ENCODE measurements around the gene RRAD. TPM values are rescaled to one million over a fixed set of nuclear protein-coding genes. Genes with fewer than 3 reads are reported as not detected.

The RRAD gene
- total and polyA plus RNA-seq, 4 donors: 0.14 to 0.61 (median 0.54) TPM

- TF ChIP-seq YY1 (IDR thresholded peaks at IDR 0.05): no peak
- TF ChIP-seq, protein P1, sequence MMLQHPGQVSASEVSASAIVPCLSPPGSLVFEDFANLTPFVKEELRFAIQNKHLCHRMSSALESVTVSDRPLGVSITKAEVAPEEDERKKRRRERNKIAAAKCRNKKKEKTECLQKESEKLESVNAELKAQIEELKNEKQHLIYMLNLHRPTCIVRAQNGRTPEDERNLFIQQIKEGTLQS (IDR thresholded peaks at IDR 0.05): no peak
- no peak for TF ChIP-seq HNF4A (conservative IDR thresholded peaks at IDR 0.05)
- TF ChIP-seq FOXA2 (IDR thresholded peaks at IDR 0.05): no peak
- TF ChIP-seq GABPA (IDR thresholded peaks at IDR 0.05 in 1 of 2, conservative IDR thresholded peaks at IDR 0.05 in 1 of 2): no peak
Observed at GRCh38 chr16:66944054-66944441, 18.7 kb upstream of the RRAD start (continued).

- Histone ChIP-seq H3K27me3 (ENCODE audit: control insufficient read depth in 4 of 4, insufficient read depth in 4 of 4, low read length in 3 of 4) (no peaks in the 10 kb centered on the region), H3K4me1 (ENCODE audit: control insufficient read depth in 4 of 4, insufficient read depth in 4 of 4, low read length in 3 of 4) (peaks cover 8 to 32% (median 26%) of the 10 kb centered on the region in 4 donors), H3K4me3 (ENCODE audit: low read depth in 1 of 3, low read length in 3 of 3) (no peak overlapping the region), H3K36me3 (ENCODE audit: control insufficient read depth in 4 of 4, insufficient read depth in 3 of 4, low read depth in 1 of 4, low read length in 3 of 4) (peaks cover 31 to 47% (median 40%) of the 10 kb centered on the region in 4 donors), H3K27ac (ENCODE audit: low read depth in 1 of 2, low read length in 2 of 2) (no peak overlapping the region), H3K9me3 (ENCODE audit: control insufficient read depth in 4 of 4, low read length in 3 of 4) (no peaks in the 10 kb centered on the region), H3K9ac (ENCODE audit: low read depth in 1 of 2, low read length in 2 of 2) (no peak overlapping the region)
- no peak for DNase-seq (ENCODE audit: low spot score)
- TF ChIP-seq HNF4G (IDR thresholded peaks at IDR 0.05) (no peak), HNF4A (conservative IDR thresholded peaks at IDR 0.05) (no peak), NR2F2 (IDR thresholded peaks at IDR 0.05) (no peak), JUND (IDR thresholded peaks at IDR 0.05) (no peak), TAF1 (conservative IDR thresholded peaks at IDR 0.05) (no peak)
- TF ChIP-seq, protein P1 (IDR thresholded peaks at IDR 0.05): no peak
- TF ChIP-seq, protein P2, sequence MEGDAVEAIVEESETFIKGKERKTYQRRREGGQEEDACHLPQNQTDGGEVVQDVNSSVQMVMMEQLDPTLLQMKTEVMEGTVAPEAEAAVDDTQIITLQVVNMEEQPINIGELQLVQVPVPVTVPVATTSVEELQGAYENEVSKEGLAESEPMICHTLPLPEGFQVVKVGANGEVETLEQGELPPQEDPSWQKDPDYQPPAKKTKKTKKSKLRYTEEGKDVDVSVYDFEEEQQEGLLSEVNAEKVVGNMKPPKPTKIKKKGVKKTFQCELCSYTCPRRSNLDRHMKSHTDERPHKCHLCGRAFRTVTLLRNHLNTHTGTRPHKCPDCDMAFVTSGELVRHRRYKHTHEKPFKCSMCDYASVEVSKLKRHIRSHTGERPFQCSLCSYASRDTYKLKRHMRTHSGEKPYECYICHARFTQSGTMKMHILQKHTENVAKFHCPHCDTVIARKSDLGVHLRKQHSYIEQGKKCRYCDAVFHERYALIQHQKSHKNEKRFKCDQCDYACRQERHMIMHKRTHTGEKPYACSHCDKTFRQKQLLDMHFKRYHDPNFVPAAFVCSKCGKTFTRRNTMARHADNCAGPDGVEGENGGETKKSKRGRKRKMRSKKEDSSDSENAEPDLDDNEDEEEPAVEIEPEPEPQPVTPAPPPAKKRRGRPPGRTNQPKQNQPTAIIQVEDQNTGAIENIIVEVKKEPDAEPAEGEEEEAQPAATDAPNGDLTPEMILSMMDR (IDR thresholded peaks at IDR 0.05; ENCODE audit: low read depth, low read length, missing input control): no peak
- TF ChIP-seq, protein P3, sequence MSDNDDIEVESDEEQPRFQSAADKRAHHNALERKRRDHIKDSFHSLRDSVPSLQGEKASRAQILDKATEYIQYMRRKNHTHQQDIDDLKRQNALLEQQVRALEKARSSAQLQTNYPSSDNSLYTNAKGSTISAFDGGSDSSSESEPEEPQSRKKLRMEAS (IDR thresholded peaks at IDR 0.05): no peak
- 96% methylated on average over 15 of the region's 15 CpGs for WGBS
Observed at GRCh38 chr16:66943426-66944053, 18.2 kb upstream of the RRAD start.

- Histone ChIP-seq H3K9me3 (ENCODE audit: control insufficient read depth in 4 of 4, low read length in 3 of 4) (no peaks in the 10 kb centered on the region), H3K36me3 (ENCODE audit: control insufficient read depth in 4 of 4, insufficient read depth in 3 of 4, low read depth in 1 of 4, low read length in 3 of 4) (peaks cover 31 to 47% (median 40%) of the 10 kb centered on the region in 4 donors), H3K4me1 (ENCODE audit: control insufficient read depth in 4 of 4, insufficient read depth in 4 of 4, low read length in 3 of 4) (peaks cover 9 to 32% (median 26%) of the 10 kb centered on the region in 4 donors), H3K27me3 (ENCODE audit: control insufficient read depth in 4 of 4, insufficient read depth in 4 of 4, low read length in 3 of 4) (no peaks in the 10 kb centered on the region), H3K9ac (ENCODE audit: low read depth in 1 of 2, low read length in 2 of 2) (no peak overlapping the region), H3K27ac (ENCODE audit: low read depth in 1 of 2, low read length in 2 of 2) (no peak overlapping the region), H3K4me3 (ENCODE audit: low read depth in 1 of 3, low read length in 3 of 3) (no peak overlapping the region)
- no peak for DNase-seq (ENCODE audit: low spot score)
- TF ChIP-seq TAF1 (conservative IDR thresholded peaks at IDR 0.05): no peak
- 79% methylated on average over 5 of the region's 5 CpGs for WGBS
Observed at GRCh38 chr16:66942981-66943380, 17.6 kb upstream of the RRAD start.

GRCh38 chr16:66940236-66940635 lies 14.9 kb upstream of the RRAD start:
- H3K36me3 ChIP-seq (ENCODE audit: control insufficient read depth in 4 of 4, insufficient read depth in 3 of 4, low read depth in 1 of 4, low read length in 3 of 4): peaks cover 31 to 47% (median 40%) of the 10 kb centered on the region in 4 donors
- WGBS: 94% methylated on average over 16 of the region's 16 CpGs
- H3K27me3 ChIP-seq (ENCODE audit: control insufficient read depth in 4 of 4, insufficient read depth in 4 of 4, low read length in 3 of 4): no peaks in the 10 kb centered on the region
- no peaks in the 10 kb centered on the region for H3K9me3 ChIP-seq (ENCODE audit: control insufficient read depth in 4 of 4, low read length in 3 of 4)
- H3K4me1 ChIP-seq (ENCODE audit: control insufficient read depth in 4 of 4, insufficient read depth in 4 of 4, low read length in 3 of 4): peaks cover 10 to 43% (median 37%) of the 10 kb centered on the region in 4 donors
- H3K9ac ChIP-seq (ENCODE audit: low read depth in 1 of 2, low read length in 2 of 2): no peak overlapping the region
- H3K4me3 ChIP-seq (ENCODE audit: low read depth in 1 of 3, low read length in 3 of 3): no peak overlapping the region
- no peak overlapping the region for H3K27ac ChIP-seq (ENCODE audit: low read depth in 1 of 2, low read length in 2 of 2)
- no peak for DNase-seq (ENCODE audit: low spot score)
- TF ChIP-seq RAD21 (IDR thresholded peaks at IDR 0.05) (no peak), HNF4G (IDR thresholded peaks at IDR 0.05) (no peak), JUND (IDR thresholded peaks at IDR 0.05) (no peak), EGR1 (IDR thresholded peaks at IDR 0.05; ENCODE audit: low read depth in 2 of 2) (no peak), FOXA2 (IDR thresholded peaks at IDR 0.05) (no peak), SP1 (IDR thresholded peaks at IDR 0.05) (no peak), TAF1 (conservative IDR thresholded peaks at IDR 0.05) (no peak), HNF4A (conservative IDR thresholded peaks at IDR 0.05) (no peak), NR2F2 (IDR thresholded peaks at IDR 0.05) (no peak), RXRA (IDR thresholded peaks at IDR 0.05) (no peak), YY1 (IDR thresholded peaks at IDR 0.05) (no peak), FOXA1 (IDR thresholded peaks at IDR 0.05) (no peak)
- TF ChIP-seq, protein P3 (IDR thresholded peaks at IDR 0.05): no peak
- TF ChIP-seq, protein P4, sequence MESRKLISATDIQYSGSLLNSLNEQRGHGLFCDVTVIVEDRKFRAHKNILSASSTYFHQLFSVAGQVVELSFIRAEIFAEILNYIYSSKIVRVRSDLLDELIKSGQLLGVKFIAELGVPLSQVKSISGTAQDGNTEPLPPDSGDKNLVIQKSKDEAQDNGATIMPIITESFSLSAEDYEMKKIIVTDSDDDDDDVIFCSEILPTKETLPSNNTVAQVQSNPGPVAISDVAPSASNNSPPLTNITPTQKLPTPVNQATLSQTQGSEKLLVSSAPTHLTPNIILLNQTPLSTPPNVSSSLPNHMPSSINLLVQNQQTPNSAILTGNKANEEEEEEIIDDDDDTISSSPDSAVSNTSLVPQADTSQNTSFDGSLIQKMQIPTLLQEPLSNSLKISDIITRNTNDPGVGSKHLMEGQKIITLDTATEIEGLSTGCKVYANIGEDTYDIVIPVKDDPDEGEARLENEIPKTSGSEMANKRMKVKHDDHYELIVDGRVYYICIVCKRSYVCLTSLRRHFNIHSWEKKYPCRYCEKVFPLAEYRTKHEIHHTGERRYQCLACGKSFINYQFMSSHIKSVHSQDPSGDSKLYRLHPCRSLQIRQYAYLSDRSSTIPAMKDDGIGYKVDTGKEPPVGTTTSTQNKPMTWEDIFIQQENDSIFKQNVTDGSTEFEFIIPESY (IDR thresholded peaks at IDR 0.05): no peak
- TF ChIP-seq, protein P2 (IDR thresholded peaks at IDR 0.05; ENCODE audit: low read depth, low read length, missing input control): no peak

Data from liver (tissue), 9 donors.